ENCODE measurements around the gene EPB41L4B. TPM values are rescaled to one million over a fixed set of nuclear protein-coding genes. Genes with fewer than 3 reads are reported as not detected.
"Not testable (repeated sequence)": the region's sequence is repeated elsewhere in the genome, so short reads cannot be mapped to it uniquely, and the experiment has no call there.

Gene EPB41L4B
- total and polyA plus RNA-seq, 2 of the 4 experiments (the other 2 are of a cell fraction) = 0.36 to 0.54 TPM

DNA sequence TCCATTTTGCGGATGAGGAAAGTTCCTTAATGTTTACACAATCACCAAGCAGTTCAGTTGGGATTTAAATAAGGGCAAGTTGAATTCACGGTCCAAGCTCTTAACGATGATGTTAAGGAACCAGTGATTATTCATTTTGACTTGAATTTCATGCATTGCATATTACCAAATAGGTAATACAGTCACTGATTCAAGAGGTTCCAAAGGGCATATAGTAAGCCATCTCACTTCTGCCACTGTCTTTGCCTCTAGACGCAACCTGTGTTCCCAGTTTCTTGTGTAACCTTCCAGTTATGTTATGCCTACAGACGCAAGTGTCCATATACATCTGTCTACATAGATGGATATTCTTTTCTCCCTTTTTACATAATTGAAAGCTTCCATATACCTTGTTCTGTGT, 39.9 kb upstream of the EPB41L4B start (continued):
- no peak for TF ChIP-seq SMC3 (IDR thresholded peaks at IDR 0.05; ENCODE audit: low read depth, low read length)

DNA sequence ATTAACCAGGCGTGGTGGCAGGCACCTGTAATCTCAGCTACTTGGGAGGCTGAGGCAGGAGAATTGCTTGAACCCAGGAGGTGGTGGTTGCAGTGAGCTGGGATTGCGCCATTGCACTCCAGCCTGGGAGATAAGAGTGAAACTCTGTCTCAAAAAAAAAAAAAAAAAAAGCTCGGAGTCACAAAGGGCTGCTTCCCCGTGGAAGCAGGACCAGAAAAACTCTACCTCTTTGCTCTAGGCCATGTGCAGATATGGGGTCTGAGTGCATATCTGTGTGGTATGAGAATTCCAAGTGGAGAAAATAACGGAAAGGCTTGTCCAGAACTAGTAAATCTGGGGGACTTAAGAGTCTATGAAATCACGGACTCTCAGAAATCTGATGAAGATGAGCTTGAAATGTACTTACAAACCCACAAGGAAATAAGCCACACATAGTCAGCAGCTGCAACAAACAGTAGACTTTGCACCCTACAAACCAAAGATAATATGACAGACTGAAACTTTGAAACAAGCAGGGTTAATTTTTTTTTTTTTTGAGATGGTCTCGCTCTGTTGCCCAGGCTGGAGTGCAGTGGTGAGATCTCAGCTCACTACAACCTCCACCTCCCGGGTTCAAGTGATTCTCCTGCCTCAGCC, 38.2 kb upstream of the EPB41L4B start:
- H3K9ac ChIP-seq (ENCODE audit: low read depth, low read length); H3K9me3 ChIP-seq (ENCODE audit: control insufficient read depth, insufficient read depth, low read length); intact Hi-C loops (cut with micrococcal nuclease); H3K79me1 ChIP-seq (ENCODE audit: low read depth in 1 of 2, low read length in 2 of 2); H3K4me3 ChIP-seq (ENCODE audit: insufficient read depth, low read depth, low read length); H2BK120ac ChIP-seq (ENCODE audit: low read depth, low read length); H3K9me1 ChIP-seq (ENCODE audit: insufficient read depth, low read length); DNase-seq; H3K23ac ChIP-seq (ENCODE audit: low read depth, low read length); H3K36me3 ChIP-seq (ENCODE audit: control insufficient read depth, insufficient read depth, low read length); H2BK5ac ChIP-seq (ENCODE audit: low read depth, low read length, poor library complexity, severe bottlenecking); H4K20me1 ChIP-seq (ENCODE audit: insufficient read depth, low read length); H2AK5ac ChIP-seq (ENCODE audit: low read depth, low read length); dilution Hi-C loops (cut with HindIII; ENCODE audit: low sequenced_read_pairs, unreplicated experiment); POLR2A ChIA-PET (ENCODE audit: unreplicated experiment); H4K5ac ChIP-seq (ENCODE audit: low read depth, low read length); H3K4me2 ChIP-seq (ENCODE audit: low read depth, low read length); H3K56ac ChIP-seq (ENCODE audit: extremely low read depth, insufficient read depth, low read length); H3K4ac ChIP-seq (ENCODE audit: low read depth, low read length); in situ Hi-C loops (cut with MboI; ENCODE audit: low sequenced_read_pairs); H3K27me3 ChIP-seq (ENCODE audit: control insufficient read depth, insufficient read depth, low read length); H2BK20ac ChIP-seq (ENCODE audit: low read depth, low read length); ATAC-seq (ENCODE audit: low read depth); H3K14ac ChIP-seq (replicated peaks; ENCODE audit: low read depth, low read length); H3K27ac ChIP-seq (ENCODE audit: insufficient read depth, low read length); H2AFZ ChIP-seq (replicated peaks; ENCODE audit: low read length, poor library complexity); H2AK9ac ChIP-seq (replicated peaks; ENCODE audit: low read depth, low read length, poor library complexity); H2BK15ac ChIP-seq (ENCODE audit: low read depth, low read length); H4K91ac ChIP-seq (ENCODE audit: insufficient read depth, low read depth, low read length); H3K18ac ChIP-seq (ENCODE audit: low read depth, low read length); H3K4me1 ChIP-seq (ENCODE audit: control insufficient read depth, insufficient read depth, low read length); H4K8ac ChIP-seq (ENCODE audit: low read depth in 2 of 2, low read length in 2 of 2); BruUV-seq (replicated peaks): not testable (repeated sequence)
- CTCF ChIA-PET = interaction anchor here (0.8 kb wide), 1 partner anchor 14 kb away, joined by 3 read pairs; no protein-coding TSS in a partner anchor
- 29% methylated on average over 1 of the region's 8 CpGs; no CpG with 5 or more reads in 1 of the 2 experiments for WGBS, 2 experiments (ENCODE audit: extremely low coverage in 2 of 2, insufficient read length in 1 of 2)

All from IMR-90 (cell line).